GM12878 (cell line): Measurements from ENCODE around the gene ERCC2. TPM values are rescaled to one million over a fixed set of nuclear protein-coding genes. Genes with fewer than 3 reads are reported as not detected.

Source experiments
- ATAC-seq: fragments of 200-7000 bp; cut with Tn5 transposase; 3 replicates; pipeline ENCODE4 v1.9.1; 2020; ENCODE audit warnings: mild to moderate bottlenecking, moderate library complexity
- BruUV-seq: library from RNA; stranded (reverse); fragments of 400-500 nt; replicated peaks from 2 replicates; lab custom pipeline; 2021; lab: Mats Ljungman, UMichigan
- CTCF ChIA-PET: fragments of 300-600 bp; sonication (Branson Sonifier 250); formaldehyde crosslinking; extraction: SDS; loops from one replicate; lab custom pipeline; 2021; ENCODE audit warnings: inconsistent platforms; lab: Yijun Ruan, JAX
- POLR2A ChIA-PET: fragments of 350-600 bp; formaldehyde crosslinking; extraction: SDS; loops from one replicate; lab custom pipeline; 2021; ENCODE audit warnings: inconsistent platforms; lab: Charles Lee
- RAD21 ChIA-PET: fragments of 300-600 bp; sonication (Branson Sonifier 250); formaldehyde crosslinking; loops from one replicate; lab custom pipeline; 2023; ENCODE audit warnings: antibody characterized with exemption; ENCODE audit not compliant: unreplicated experiment; lab: Charles Lee
- SMC1A ChIA-PET: fragments of 300-600 bp; sonication (Branson Sonifier 250); formaldehyde crosslinking; loops from one replicate; lab custom pipeline; 2023; ENCODE audit not compliant: unreplicated experiment, uncharacterized antibody; lab: Charles Lee
- DNase-seq: peaks from one replicate; pipeline ENCODE4 v3.0.0-alpha.2; 2011; ENCODE audit warnings: low read depth, low spot score
- FAIRE-seq: peaks from 3 replicates; lab custom pipeline; 2011; peaks lifted over from hg19 to GRCh38; lab: Jason Lieb, UNC
- H2AFZ ChIP-seq: 2 replicates; pipeline ENCODE4 v1.6.0; 2011; ENCODE audit warnings: low read depth, low read length, control low read depth; ENCODE audit not compliant: control insufficient read depth
- H3K27ac ChIP-seq: 2 replicates; pipeline ENCODE4 v1.5.1; 2011; ENCODE audit warnings: control low read depth; ENCODE audit not compliant: control insufficient read depth, insufficient read depth
- H3K27me3 ChIP-seq, 2 experiments: replicated peaks in 1 of 2; 2 replicates each; pipeline versions ENCODE4 v1.6.0 to v1.6.1; 2011; ENCODE audit warnings: low read length in 1 of 2; ENCODE audit not compliant: control insufficient read depth in 2 of 2, insufficient read depth in 2 of 2
- H3K36me3 ChIP-seq, 2 experiments: 2 replicates each; pipeline ENCODE4 v1.5.1; 2011; ENCODE audit warnings: low read length in 1 of 2; ENCODE audit not compliant: control insufficient read depth in 2 of 2, insufficient read depth in 2 of 2
- H3K4me1 ChIP-seq: 2 replicates; pipeline ENCODE4 v1.6.1; 2011; ENCODE audit warnings: mild to moderate bottlenecking, low read length, moderate library complexity, mixed read lengths; ENCODE audit not compliant: control insufficient read depth, insufficient read depth
- H3K4me2 ChIP-seq: 2 replicates; pipeline ENCODE4 v1.6.0; 2011; ENCODE audit warnings: control low read depth; ENCODE audit not compliant: control insufficient read depth, insufficient read depth
- H3K4me3 ChIP-seq: fragments of 200-600 bp; sonication (generic); 2 replicates; pipeline ENCODE4 v1.5.1; 2016
- H3K79me2 ChIP-seq: 2 replicates; pipeline ENCODE4 v1.6.0; 2011; ENCODE audit warnings: low read length; ENCODE audit not compliant: control insufficient read depth, insufficient read depth
- H3K9ac ChIP-seq: 2 replicates; pipeline ENCODE4 v1.8.0; 2011; ENCODE audit warnings: low read length, control low read depth, mixed read lengths; ENCODE audit not compliant: control insufficient read depth, insufficient read depth
- H3K9me3 ChIP-seq: replicated peaks from 3 replicates; pipeline ENCODE4 v1.5.1; 2011; ENCODE audit warnings: mild to moderate bottlenecking, low read length; ENCODE audit not compliant: control insufficient read depth, insufficient read depth
- H4K20me1 ChIP-seq: 2 replicates; pipeline ENCODE4 v1.6.0; 2011; ENCODE audit not compliant: control insufficient read depth, insufficient read depth
- BCL11A ChIP-seq: IDR thresholded peaks from 2 replicates; pipeline ENCODE4 v1.6.1; 2011; ENCODE audit warnings: low read depth, low read length
- FOXM1 ChIP-seq: IDR thresholded peaks from 2 replicates; pipeline ENCODE4 v1.6.1; 2012; ENCODE audit warnings: low read depth, mild to moderate bottlenecking, inconsistent platforms, low read length, moderate library complexity
- JUNB ChIP-seq: IDR thresholded peaks from 2 replicates; pipeline ENCODE4 v1.6.1; 2016; ENCODE audit warnings: antibody characterized with exemption, mild to moderate bottlenecking
- JUND ChIP-seq: IDR thresholded peaks from 2 replicates; pipeline ENCODE4 v1.6.1; 2012; ENCODE audit warnings: low read depth, mild to moderate bottlenecking, low read length, improper control_type of control experiment, moderate library complexity
- MYB ChIP-seq: fragments of 150-350 bp; IDR thresholded peaks from 2 replicates; pipeline ENCODE4 v1.6.1; 2014; ENCODE audit warnings: mild to moderate bottlenecking, low read depth, low read length, borderline replicate concordance
- NR2C1 ChIP-seq: fragments of 450-650 bp; IDR thresholded peaks from 2 replicates; pipeline ENCODE4 v1.6.1; 2017; ENCODE audit warnings: antibody characterized with exemption, mild to moderate bottlenecking, moderate library complexity
- NR2C2 ChIP-seq: IDR thresholded peaks from 2 replicates; pipeline ENCODE4 v1.6.1; 2011; ENCODE audit warnings: borderline replicate concordance, low read depth; ENCODE audit not compliant: control insufficient read depth, insufficient read length
- SREBF1 ChIP-seq: IDR thresholded peaks from 2 replicates; pipeline ENCODE4 v1.6.1; 2012; ENCODE audit warnings: mild to moderate bottlenecking, low read length
- TCF12 ChIP-seq: IDR thresholded peaks from 2 replicates; pipeline ENCODE4 v1.6.1; 2011; ENCODE audit warnings: low read depth, mild to moderate bottlenecking, low read length
- ZBED1 ChIP-seq: IDR thresholded peaks from 2 replicates; pipeline ENCODE4 v1.6.1; 2016; ENCODE audit warnings: borderline replicate concordance
- ZNF217 ChIP-seq: fragments of 450-650 bp; IDR thresholded peaks from 2 replicates; pipeline ENCODE4 v1.6.1; 2017; ENCODE audit warnings: antibody characterized with exemption, mild to moderate bottlenecking
- ZNF622 ChIP-seq: fragments of 450-650 bp; IDR thresholded peaks from 2 replicates; pipeline ENCODE4 v1.6.1; 2017; ENCODE audit warnings: mild to moderate bottlenecking, inconsistent platforms
- WGBS: methylation state at CpG from one replicate; pipeline ENCODE4 v1.1.6; 2016; ENCODE audit warnings: low lambda C conversion rate; ENCODE audit not compliant: insufficient replicate concordance, insufficient coverage; ENCODE audit errors: missing lambda C conversion rate; 5-methylcytosine and 5-hydroxymethylcytosine counted together
- in situ Hi-C: fragments of 300-500 bp; cut with MboI; formaldehyde crosslinking; loops from 9 replicates; pipeline ENCODE4 v1.14.3; 2018; ENCODE audit warnings: mixed read lengths
- intact Hi-C: fragments of 100-400 bp; cut with micrococcal nuclease; formaldehyde crosslinking; loops from one replicate; pipeline ENCODE4 v1.14.2; 2022; ENCODE audit not compliant: unreplicated experiment
- polyA plus RNA-seq, 11 experiments: library from polyadenylated mRNA; depleted of rRNA in 4 of 11; unstranded in 6 of 11; stranded (reverse) in 5 of 11; fragments of >200 nt; fragmentation: Nextera tagmentation in 4 of 11; fragmentation: Illumina TruSeq in 1 of 11; extraction: Ambion mirVana in 4 of 11; extraction: Trizol in 1 of 11; gene quantifications; 1 replicate in 1 of 11; 2 replicates in 10 of 11; pipeline versions ENCODE4 v1.2.1 to v1.2.3, GENCODE V29; 2011 to 2016; ENCODE audit warnings: inconsistent platforms in 2 of 11, missing spikeins in 2 of 11, low read depth in 1 of 11
- total RNA-seq, 4 experiments: library from RNA; depleted of rRNA in 3 of 4; stranded (reverse); fragments of >200 nt in 3 of 4; fragmentation: Illumina TruSeq in 1 of 4; extraction: Trizol in 1 of 4; gene quantifications; 2 replicates each; pipeline versions ENCODE4 v1.2.1 to v1.2.3, GENCODE V29; 2013 to 2021
- TF ChIP-seq, protein P1 (sequence below): fragments of 450-650 bp; IDR thresholded peaks from 2 replicates; pipeline ENCODE4 v1.6.1; 2017; ENCODE audit warnings: mild to moderate bottlenecking, low read depth, inconsistent platforms; ENCODE audit not compliant: poor library complexity, severe bottlenecking
- TF ChIP-seq, protein P2 (sequence below): IDR thresholded peaks from 2 replicates; pipeline ENCODE4 v1.6.1; 2012; ENCODE audit warnings: low read depth, low read length, improper control_type of control experiment
- TF ChIP-seq, protein P3 (sequence below): fragments of 450-650 bp; IDR thresholded peaks from 2 replicates; pipeline ENCODE4 v1.6.1; 2016; ENCODE audit warnings: mild to moderate bottlenecking
- TF ChIP-seq, protein P4 (sequence below): fragments of 450-650 bp; IDR thresholded peaks from 2 replicates; pipeline ENCODE4 v1.6.1; 2017; ENCODE audit warnings: mild to moderate bottlenecking, moderate library complexity
- TF ChIP-seq, protein P5 (sequence below): fragments of 450-650 bp; IDR thresholded peaks from 2 replicates; pipeline ENCODE4 v1.6.1; 2016; ENCODE audit warnings: mild to moderate bottlenecking

Gene ERCC2
- total and polyA plus RNA-seq, 10 of the 15 experiments (the other 5 are each of a cell fraction or from before 2014, with no cell fraction given) = 1.3 to 40.1 (median 15.6) TPM

DNA sequence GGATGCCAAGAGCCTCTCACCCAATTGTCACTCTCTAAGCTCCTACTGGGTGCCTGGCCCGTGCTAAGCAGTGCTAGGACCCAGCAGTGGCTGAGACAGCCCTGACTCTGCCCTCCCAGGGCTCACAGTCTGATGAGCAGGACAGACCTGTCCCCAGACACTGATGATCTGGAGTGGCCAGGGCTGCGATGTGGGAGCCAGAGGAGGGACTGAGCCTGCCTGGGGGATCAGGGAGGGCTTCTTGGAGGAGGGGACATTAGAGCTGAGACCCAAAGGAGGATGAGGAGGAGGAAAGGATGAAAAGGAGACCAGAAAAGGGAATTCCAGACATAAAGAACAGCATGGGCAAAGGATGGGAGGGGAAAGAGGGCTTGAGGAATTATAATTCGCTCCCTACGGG, 46.8 kb upstream of the ERCC2 start:
- 86% methylated on average over 4 of the region's 4 CpGs for WGBS
- peaks cover 7% of the 10 kb centered on the region in 2 experiments for H3K36me3 ChIP-seq
- intact Hi-C loops (no loop called here), in situ Hi-C loops (no loop called here)
- POLR2A ChIA-PET = interaction anchor here (1.2 kb wide), 1 partner anchor 378 kb away, joined by 3 read pairs; the partner anchor contains the start of gene CLASRP
- H3K9ac ChIP-seq = no peak overlapping the region
- no peaks in the 10 kb centered on the region for H3K27me3 ChIP-seq
- no peak for FAIRE-seq
- ATAC-seq = no peak
- no TSS peak for BruUV-seq
- H3K79me2 ChIP-seq = peaks cover 5% of the 10 kb centered on the region
- RAD21 ChIA-PET = interaction anchor here (0.6 kb wide), 1 partner anchor 427 kb away, joined by 3 read pairs; no protein-coding TSS in a partner anchor
- CTCF ChIA-PET = interaction anchor here (1.0 to 3.0 kb wide), 3 partner anchors 15 to 276 kb away, joined by 3 to 14 read pairs (median 4); no protein-coding TSS in a partner anchor
- no peak overlapping the region for H3K27ac ChIP-seq
- no peaks in the 10 kb centered on the region for H4K20me1 ChIP-seq
- H3K4me1 ChIP-seq = peaks cover 23% of the 10 kb centered on the region
- DNase-seq = no peak
- SMC1A ChIA-PET = interaction anchor here (0.9 kb wide), 1 partner anchor 22 kb away, joined by 4 read pairs; no protein-coding TSS in a partner anchor
- H3K4me2 ChIP-seq = no peak overlapping the region
- no peak overlapping the region for H3K4me3 ChIP-seq
- no peak overlapping the region for H2AFZ ChIP-seq
- no peaks in the 10 kb centered on the region for H3K9me3 ChIP-seq
- TF ChIP-seq NR2C1 (no peak), SREBF1 (no peak), BCL11A (no peak), NR2C2 (no peak), TCF12 (no peak), ZNF622 (no peak), JUND (no peak), FOXM1 (no peak), JUNB (no peak), ZBED1 (no peak), MYB (no peak), ZNF217 (no peak)
- TF ChIP-seq, protein P1, sequence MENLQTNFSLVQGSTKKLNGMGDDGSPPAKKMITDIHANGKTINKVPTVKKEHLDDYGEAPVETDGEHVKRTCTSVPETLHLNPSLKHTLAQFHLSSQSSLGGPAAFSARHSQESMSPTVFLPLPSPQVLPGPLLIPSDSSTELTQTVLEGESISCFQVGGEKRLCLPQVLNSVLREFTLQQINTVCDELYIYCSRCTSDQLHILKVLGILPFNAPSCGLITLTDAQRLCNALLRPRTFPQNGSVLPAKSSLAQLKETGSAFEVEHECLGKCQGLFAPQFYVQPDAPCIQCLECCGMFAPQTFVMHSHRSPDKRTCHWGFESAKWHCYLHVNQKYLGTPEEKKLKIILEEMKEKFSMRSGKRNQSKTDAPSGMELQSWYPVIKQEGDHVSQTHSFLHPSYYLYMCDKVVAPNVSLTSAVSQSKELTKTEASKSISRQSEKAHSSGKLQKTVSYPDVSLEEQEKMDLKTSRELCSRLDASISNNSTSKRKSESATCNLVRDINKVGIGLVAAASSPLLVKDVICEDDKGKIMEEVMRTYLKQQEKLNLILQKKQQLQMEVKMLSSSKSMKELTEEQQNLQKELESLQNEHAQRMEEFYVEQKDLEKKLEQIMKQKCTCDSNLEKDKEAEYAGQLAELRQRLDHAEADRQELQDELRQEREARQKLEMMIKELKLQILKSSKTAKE = no peak
- TF ChIP-seq, protein P2, sequence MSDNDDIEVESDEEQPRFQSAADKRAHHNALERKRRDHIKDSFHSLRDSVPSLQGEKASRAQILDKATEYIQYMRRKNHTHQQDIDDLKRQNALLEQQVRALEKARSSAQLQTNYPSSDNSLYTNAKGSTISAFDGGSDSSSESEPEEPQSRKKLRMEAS = no peak
- TF ChIP-seq, protein P3, sequence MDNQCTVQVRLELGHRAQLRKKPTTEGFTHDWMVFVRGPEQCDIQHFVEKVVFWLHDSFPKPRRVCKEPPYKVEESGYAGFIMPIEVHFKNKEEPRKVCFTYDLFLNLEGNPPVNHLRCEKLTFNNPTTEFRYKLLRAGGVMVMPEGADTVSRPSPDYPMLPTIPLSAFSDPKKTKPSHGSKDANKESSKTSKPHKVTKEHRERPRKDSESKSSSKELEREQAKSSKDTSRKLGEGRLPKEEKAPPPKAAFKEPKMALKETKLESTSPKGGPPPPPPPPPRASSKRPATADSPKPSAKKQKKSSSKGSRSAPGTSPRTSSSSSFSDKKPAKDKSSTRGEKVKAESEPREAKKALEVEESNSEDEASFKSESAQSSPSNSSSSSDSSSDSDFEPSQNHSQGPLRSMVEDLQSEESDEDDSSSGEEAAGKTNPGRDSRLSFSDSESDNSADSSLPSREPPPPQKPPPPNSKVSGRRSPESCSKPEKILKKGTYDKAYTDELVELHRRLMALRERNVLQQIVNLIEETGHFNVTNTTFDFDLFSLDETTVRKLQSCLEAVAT = no peak
- TF ChIP-seq, protein P4, sequence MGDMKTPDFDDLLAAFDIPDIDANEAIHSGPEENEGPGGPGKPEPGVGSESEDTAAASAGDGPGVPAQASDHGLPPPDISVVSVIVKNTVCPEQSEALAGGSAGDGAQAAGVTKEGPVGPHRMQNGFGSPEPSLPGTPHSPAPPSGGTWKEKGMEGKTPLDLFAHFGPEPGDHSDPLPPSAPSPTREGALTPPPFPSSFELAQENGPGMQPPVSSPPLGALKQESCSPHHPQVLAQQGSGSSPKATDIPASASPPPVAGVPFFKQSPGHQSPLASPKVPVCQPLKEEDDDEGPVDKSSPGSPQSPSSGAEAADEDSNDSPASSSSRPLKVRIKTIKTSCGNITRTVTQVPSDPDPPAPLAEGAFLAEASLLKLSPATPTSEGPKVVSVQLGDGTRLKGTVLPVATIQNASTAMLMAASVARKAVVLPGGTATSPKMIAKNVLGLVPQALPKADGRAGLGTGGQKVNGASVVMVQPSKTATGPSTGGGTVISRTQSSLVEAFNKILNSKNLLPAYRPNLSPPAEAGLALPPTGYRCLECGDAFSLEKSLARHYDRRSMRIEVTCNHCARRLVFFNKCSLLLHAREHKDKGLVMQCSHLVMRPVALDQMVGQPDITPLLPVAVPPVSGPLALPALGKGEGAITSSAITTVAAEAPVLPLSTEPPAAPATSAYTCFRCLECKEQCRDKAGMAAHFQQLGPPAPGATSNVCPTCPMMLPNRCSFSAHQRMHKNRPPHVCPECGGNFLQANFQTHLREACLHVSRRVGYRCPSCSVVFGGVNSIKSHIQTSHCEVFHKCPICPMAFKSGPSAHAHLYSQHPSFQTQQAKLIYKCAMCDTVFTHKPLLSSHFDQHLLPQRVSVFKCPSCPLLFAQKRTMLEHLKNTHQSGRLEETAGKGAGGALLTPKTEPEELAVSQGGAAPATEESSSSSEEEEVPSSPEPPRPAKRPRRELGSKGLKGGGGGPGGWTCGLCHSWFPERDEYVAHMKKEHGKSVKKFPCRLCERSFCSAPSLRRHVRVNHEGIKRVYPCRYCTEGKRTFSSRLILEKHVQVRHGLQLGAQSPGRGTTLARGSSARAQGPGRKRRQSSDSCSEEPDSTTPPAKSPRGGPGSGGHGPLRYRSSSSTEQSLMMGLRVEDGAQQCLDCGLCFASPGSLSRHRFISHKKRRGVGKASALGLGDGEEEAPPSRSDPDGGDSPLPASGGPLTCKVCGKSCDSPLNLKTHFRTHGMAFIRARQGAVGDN = no peak
- TF ChIP-seq, protein P5, sequence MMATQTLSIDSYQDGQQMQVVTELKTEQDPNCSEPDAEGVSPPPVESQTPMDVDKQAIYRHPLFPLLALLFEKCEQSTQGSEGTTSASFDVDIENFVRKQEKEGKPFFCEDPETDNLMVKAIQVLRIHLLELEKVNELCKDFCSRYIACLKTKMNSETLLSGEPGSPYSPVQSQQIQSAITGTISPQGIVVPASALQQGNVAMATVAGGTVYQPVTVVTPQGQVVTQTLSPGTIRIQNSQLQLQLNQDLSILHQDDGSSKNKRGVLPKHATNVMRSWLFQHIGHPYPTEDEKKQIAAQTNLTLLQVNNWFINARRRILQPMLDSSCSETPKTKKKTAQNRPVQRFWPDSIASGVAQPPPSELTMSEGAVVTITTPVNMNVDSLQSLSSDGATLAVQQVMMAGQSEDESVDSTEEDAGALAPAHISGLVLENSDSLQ = no peak
